Body of pancreas (tissue), 4 donors: ENCODE data around the gene SGCD.

Source experiments
- CTCF ChIP-seq, 7 experiments: fragments of 450-650 bp in 4 of 7; fragments of 200-600 bp in 3 of 7; sonication (generic) in 3 of 7; IDR thresholded peaks; one replicate each; pipeline ENCODE4 v1.5.1; 2016 to 2019; ENCODE audit warnings: antibody characterized with exemption in 7 of 7
- POLR2A ChIP-seq, 3 donors: fragments of 450-650 bp; IDR thresholded peaks; one replicate each; pipeline ENCODE4 v1.6.1; 2016; ENCODE audit warnings: antibody characterized with exemption in 3 of 3, mild to moderate bottlenecking in 2 of 3

- TF ChIP-seq POLR2A (IDR thresholded peaks at IDR 0.05): no peak
- TF ChIP-seq CTCF (IDR thresholded peaks at IDR 0.05): no peak
These were observed 178.1 kb downstream of the SGCD start for GRCh38 chr5:156505101-156505500.
